Chondrocyte (in vitro differentiated cells): ENCODE data around the gene HEPACAM. TPM values are rescaled to one million over a fixed set of nuclear protein-coding genes. Genes with fewer than 3 reads are reported as not detected.
A peak's percentile ranks its signal among the peaks of the same experiment; 100 is the strongest.

Source experiments
- DNase-seq: peaks from one replicate; pipeline ENCODE4 v3.0.0; 2021; ENCODE audit warnings: mixed read lengths, low spot score
- H3K27ac Mint-ChIP-seq: one replicate; pipeline ENCODE4 v1.8.0; 2021; ENCODE audit warnings: mild to moderate bottlenecking, moderate library complexity, mixed read lengths; ENCODE audit not compliant: unreplicated experiment
- H3K27me3 Mint-ChIP-seq: 2 replicates; pipeline ENCODE4 v1.8.0; 2021; ENCODE audit warnings: low read depth, mixed read lengths
- H3K36me3 Mint-ChIP-seq: 2 replicates; pipeline ENCODE4 v1.8.0; 2021; ENCODE audit warnings: low read depth, mixed read lengths
- H3K4me1 Mint-ChIP-seq: 2 replicates; pipeline ENCODE4 v1.8.0; 2021; ENCODE audit warnings: low read depth, mild to moderate bottlenecking, mixed read lengths
- H3K4me3 Mint-ChIP-seq: one replicate; pipeline ENCODE4 v1.8.0; 2021; ENCODE audit warnings: mild to moderate bottlenecking, moderate library complexity, mixed read lengths; ENCODE audit not compliant: unreplicated experiment
- H3K9me3 Mint-ChIP-seq: 2 replicates; pipeline ENCODE4 v1.8.0; 2021; ENCODE audit warnings: low read depth, mixed read lengths
- CTCF ChIP-seq: fragments of 200-600 bp; sonication (generic); IDR thresholded peaks from 2 replicates; pipeline ENCODE4 v1.5.0; 2021; ENCODE audit warnings: antibody characterized with exemption, mild to moderate bottlenecking, moderate library complexity
- total RNA-seq: library from RNA; stranded (reverse); gene quantifications from 3 replicates; pipeline ENCODE4 v1.2.1, GENCODE V29; 2021

Gene HEPACAM
- total RNA-seq, 1 donor from 2014 or later = not detected

DNA sequence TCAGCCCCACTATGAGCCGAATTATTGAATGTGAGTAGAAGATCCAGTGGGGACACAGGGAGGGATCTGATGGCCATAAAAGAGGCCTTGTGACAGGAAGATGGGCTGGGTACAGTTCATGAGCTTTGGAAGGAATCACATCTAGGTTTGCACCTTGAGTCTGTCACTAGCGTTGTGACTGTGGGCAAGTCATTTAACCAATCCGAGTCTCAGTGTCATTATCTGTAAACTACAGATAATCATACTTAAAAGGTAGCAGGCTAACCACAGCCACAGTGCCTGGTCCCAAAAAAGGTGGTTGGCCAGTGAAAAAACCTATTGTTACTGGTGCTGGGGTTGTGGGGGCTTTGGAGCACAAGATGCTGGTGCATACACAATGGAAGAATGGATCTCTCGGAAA, 13.0 kb downstream of the HEPACAM start:
- no peaks in the 10 kb centered on the region for H3K27me3 Mint-ChIP-seq
- no peak overlapping the region for H3K4me3 Mint-ChIP-seq
- peaks cover 7% of the 10 kb centered on the region for H3K4me1 Mint-ChIP-seq
- no peaks in the 10 kb centered on the region for H3K36me3 Mint-ChIP-seq
- no peaks in the 10 kb centered on the region for H3K9me3 Mint-ChIP-seq
- no peak overlapping the region for H3K27ac Mint-ChIP-seq
- DNase-seq = no peak
- no peak for TF ChIP-seq CTCF

GRCh38 chr11:124920870-124921609, 14.8 kb downstream of the HEPACAM start:
- H3K4me3 Mint-ChIP-seq = peak overlapping the region; percentile 66
- TF ChIP-seq CTCF = peak; percentile 34
- DNase-seq = no peak
- peak overlapping the region; percentile 50 for H3K27ac Mint-ChIP-seq
- H3K27me3 Mint-ChIP-seq = no peaks in the 10 kb centered on the region
- no peaks in the 10 kb centered on the region for H3K36me3 Mint-ChIP-seq
- H3K4me1 Mint-ChIP-seq = peaks cover 7% of the 10 kb centered on the region
- no peaks in the 10 kb centered on the region for H3K9me3 Mint-ChIP-seq

GRCh38 chr11:124920356-124920755, 15.5 kb downstream of the HEPACAM start:
- no peaks in the 10 kb centered on the region for H3K27me3 Mint-ChIP-seq
- peak overlapping the region; percentile 66 for H3K4me3 Mint-ChIP-seq
- DNase-seq = no peak
- H3K9me3 Mint-ChIP-seq = peaks cover 3% of the 10 kb centered on the region
- H3K4me1 Mint-ChIP-seq = peaks cover 7% of the 10 kb centered on the region
- TF ChIP-seq CTCF = no peak
- peak overlapping the region; percentile 50 for H3K27ac Mint-ChIP-seq
- H3K36me3 Mint-ChIP-seq = no peaks in the 10 kb centered on the region

GRCh38 chr11:124919898-124920297, 15.9 kb downstream of the HEPACAM start:
- no peak overlapping the region for H3K27ac Mint-ChIP-seq
- H3K9me3 Mint-ChIP-seq = peaks cover 8% of the 10 kb centered on the region
- no peak for TF ChIP-seq CTCF
- H3K4me3 Mint-ChIP-seq = no peak overlapping the region
- H3K4me1 Mint-ChIP-seq = peaks cover 7% of the 10 kb centered on the region
- H3K36me3 Mint-ChIP-seq = no peaks in the 10 kb centered on the region
- no peak for DNase-seq
- no peaks in the 10 kb centered on the region for H3K27me3 Mint-ChIP-seq

GRCh38 chr11:124918950-124919349, 16.9 kb downstream of the HEPACAM start, which contains the start of gene HEPN1:
HEPN1 (plus strand) TSS chr11:124919250.
- Mint-ChIP-seq H3K36me3 (no peaks in the 10 kb centered on the region), H3K27ac (no peak within 1 kb of the TSS), H3K4me1 (peaks cover 7% of the 10 kb centered on the region), H3K4me3 (no peak within 1 kb of the TSS), H3K9me3 (peaks cover 11% of the 10 kb centered on the region), H3K27me3 (no peaks in the 10 kb centered on the region)
- no peak for DNase-seq
- no peak for TF ChIP-seq CTCF
